ENCODE measurements around the gene CBX6. TPM values are rescaled to one million over a fixed set of nuclear protein-coding genes. Genes with fewer than 3 reads are reported as not detected.

CBX6 gene
- total and polyA plus RNA-seq, 2 of the 8 experiments (the other 6 are each of a cell fraction or from before 2014, with no cell fraction given), result 10.6 to 27.5 TPM

DNA sequence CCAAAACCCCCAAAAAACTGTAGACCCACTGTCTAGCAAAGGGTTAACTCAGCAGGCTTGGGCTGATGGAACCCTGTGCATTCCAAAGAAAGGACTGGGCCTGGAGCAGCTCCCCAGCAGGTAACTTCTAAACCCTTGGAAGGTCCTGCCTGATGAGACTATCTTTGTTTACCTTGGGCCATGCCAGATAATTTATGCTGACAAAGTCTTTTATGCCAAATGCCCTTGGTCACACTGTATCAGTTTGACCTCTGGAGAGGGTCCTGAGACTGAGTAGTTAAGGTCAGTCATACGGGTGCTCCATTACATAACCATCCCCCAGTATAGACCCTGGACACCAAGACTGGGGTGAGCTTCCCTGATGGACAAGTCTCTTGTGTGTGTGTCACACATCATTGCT lies 56.2 kb downstream of the CBX6 start (continued):
- TF ChIP-seq, protein P1, sequence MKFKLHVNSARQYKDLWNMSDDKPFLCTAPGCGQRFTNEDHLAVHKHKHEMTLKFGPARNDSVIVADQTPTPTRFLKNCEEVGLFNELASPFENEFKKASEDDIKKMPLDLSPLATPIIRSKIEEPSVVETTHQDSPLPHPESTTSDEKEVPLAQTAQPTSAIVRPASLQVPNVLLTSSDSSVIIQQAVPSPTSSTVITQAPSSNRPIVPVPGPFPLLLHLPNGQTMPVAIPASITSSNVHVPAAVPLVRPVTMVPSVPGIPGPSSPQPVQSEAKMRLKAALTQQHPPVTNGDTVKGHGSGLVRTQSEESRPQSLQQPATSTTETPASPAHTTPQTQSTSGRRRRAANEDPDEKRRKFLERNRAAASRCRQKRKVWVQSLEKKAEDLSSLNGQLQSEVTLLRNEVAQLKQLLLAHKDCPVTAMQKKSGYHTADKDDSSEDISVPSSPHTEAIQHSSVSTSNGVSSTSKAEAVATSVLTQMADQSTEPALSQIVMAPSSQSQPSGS (IDR thresholded peaks at IDR 0.05; ENCODE audit: low read length), result no peak
- TF ChIP-seq ASH2L (IDR thresholded peaks at IDR 0.05; ENCODE audit: low read length) (no peak), SRF (IDR thresholded peaks at IDR 0.05; ENCODE audit: low read depth, low read length) (no peak), POU5F1 (IDR thresholded peaks at IDR 0.05; ENCODE audit: low read depth, low read length) (no peak), CBX8 (IDR thresholded peaks at IDR 0.05; ENCODE audit: borderline replicate concordance, low read depth, low read length) (no peak), RFX5 (IDR thresholded peaks at IDR 0.05; ENCODE audit: borderline replicate concordance, low read depth, low read length) (no peak), SP4 (IDR thresholded peaks at IDR 0.05; ENCODE audit: low read length) (no peak)

Other genes starting within 250 kb of the CBX6 start
- 3.8 and 3.9 TPM in 2 replicates for gene FAM227A, start 215.8 kb downstream of the CBX6 start, total RNA-seq (2021; fragmentation: NEBNext Ultra II Directional; extraction: Animal tissue kit (Norgen Biotek cat#: 25700))
- 2.1 TPM in 2 replicates for gene FAM227A, start 215.8 kb downstream of the CBX6 start, polyA plus RNA-seq (2011; rRNA removed)
- gene CBY1, start 215.6 kb downstream of the CBX6 start, total RNA-seq (2021; fragmentation: NEBNext Ultra II Directional; extraction: Animal tissue kit (Norgen Biotek cat#: 25700)), result 23.2 and 24.4 TPM in 2 replicates
- gene CBY1, start 215.6 kb downstream of the CBX6 start, polyA plus RNA-seq (2011; rRNA removed), result 28.5 and 30.2 TPM in 2 replicates
- 125 and 138 TPM in 2 replicates for gene TOMM22, start 190.3 kb downstream of the CBX6 start, total RNA-seq (2021; fragmentation: NEBNext Ultra II Directional; extraction: Animal tissue kit (Norgen Biotek cat#: 25700))
- 47.8 and 84.0 TPM in 2 replicates for gene TOMM22, start 190.3 kb downstream of the CBX6 start, polyA plus RNA-seq (2011; rRNA removed)
- 20.2 and 21.3 TPM in 2 replicates for gene JOSD1, start 171.3 kb downstream of the CBX6 start, total RNA-seq (2021; fragmentation: NEBNext Ultra II Directional; extraction: Animal tissue kit (Norgen Biotek cat#: 25700))
- gene JOSD1, start 171.3 kb downstream of the CBX6 start, polyA plus RNA-seq (2011; rRNA removed), result 16.7 and 18.4 TPM in 2 replicates
- gene GTPBP1, start 166.3 kb downstream of the CBX6 start, total RNA-seq (2021; fragmentation: NEBNext Ultra II Directional; extraction: Animal tissue kit (Norgen Biotek cat#: 25700)), result 91.8 and 92.0 TPM in 2 replicates
- 53.1 and 80.2 TPM in 2 replicates for gene GTPBP1, start 166.3 kb downstream of the CBX6 start, polyA plus RNA-seq (2011; rRNA removed)
- gene SUN2, start 116.2 kb downstream of the CBX6 start, total RNA-seq (2021; fragmentation: NEBNext Ultra II Directional; extraction: Animal tissue kit (Norgen Biotek cat#: 25700)), result 10.5 and 11.7 TPM in 2 replicates
- gene SUN2, start 116.2 kb downstream of the CBX6 start, polyA plus RNA-seq (2011; rRNA removed), result 5.1 and 8.3 TPM in 2 replicates
- gene DNAL4, start 78.1 kb downstream of the CBX6 start, total RNA-seq (2021; fragmentation: NEBNext Ultra II Directional; extraction: Animal tissue kit (Norgen Biotek cat#: 25700)), result 7.8 and 8.8 TPM in 2 replicates
- gene DNAL4, start 78.1 kb downstream of the CBX6 start, polyA plus RNA-seq (2011; rRNA removed), result 14.0 and 23.4 TPM in 2 replicates
- 5.8 and 6.4 TPM in 2 replicates for gene NPTXR, start 28.2 kb downstream of the CBX6 start, total RNA-seq (2021; fragmentation: NEBNext Ultra II Directional; extraction: Animal tissue kit (Norgen Biotek cat#: 25700))
- gene NPTXR, start 28.2 kb downstream of the CBX6 start, polyA plus RNA-seq (2011; rRNA removed), result 3.7 and 4.9 TPM in 2 replicates
- gene APOBEC3A, start 85.4 kb upstream of the CBX6 start, total RNA-seq (2021; fragmentation: NEBNext Ultra II Directional; extraction: Animal tissue kit (Norgen Biotek cat#: 25700)), result not detected in 2 replicates
- gene APOBEC3A, start 85.4 kb upstream of the CBX6 start, polyA plus RNA-seq (2011; rRNA removed), result not detected in 2 replicates
- gene APOBEC3B, start 110.1 kb upstream of the CBX6 start, total RNA-seq (2021; fragmentation: NEBNext Ultra II Directional; extraction: Animal tissue kit (Norgen Biotek cat#: 25700)), result 14.2 and 16.3 TPM in 2 replicates
- gene APOBEC3B, start 110.1 kb upstream of the CBX6 start, polyA plus RNA-seq (2011; rRNA removed), result 43.3 and 74.9 TPM in 2 replicates
- gene APOBEC3C, start 142.0 kb upstream of the CBX6 start, total RNA-seq (2021; fragmentation: NEBNext Ultra II Directional; extraction: Animal tissue kit (Norgen Biotek cat#: 25700)), result 23.3 and 23.7 TPM in 2 replicates
- gene APOBEC3C, start 142.0 kb upstream of the CBX6 start, polyA plus RNA-seq (2011; rRNA removed), result 20.3 and 22.8 TPM in 2 replicates
- 5.5 and 7.2 TPM in 2 replicates for gene APOBEC3D, start 148.9 kb upstream of the CBX6 start, total RNA-seq (2021; fragmentation: NEBNext Ultra II Directional; extraction: Animal tissue kit (Norgen Biotek cat#: 25700))
- gene APOBEC3D, start 148.9 kb upstream of the CBX6 start, polyA plus RNA-seq (2011; rRNA removed), result 2.2 and 4.3 TPM in 2 replicates
- gene APOBEC3F, start 168.6 kb upstream of the CBX6 start, total RNA-seq (2021; fragmentation: NEBNext Ultra II Directional; extraction: Animal tissue kit (Norgen Biotek cat#: 25700)), result 7.3 and 9.7 TPM in 2 replicates
- gene APOBEC3F, start 168.6 kb upstream of the CBX6 start, polyA plus RNA-seq (2011; rRNA removed), result 4.0 and 5.5 TPM in 2 replicates
- 0.94 and 2.0 TPM in 2 replicates for gene APOBEC3G, start 205.1 kb upstream of the CBX6 start, total RNA-seq (2021; fragmentation: NEBNext Ultra II Directional; extraction: Animal tissue kit (Norgen Biotek cat#: 25700))
- 1.7 and 2.5 TPM in 2 replicates for gene APOBEC3G, start 205.1 kb upstream of the CBX6 start, polyA plus RNA-seq (2011; rRNA removed)
- 0.47 and 0.48 TPM in 2 replicates for gene APOBEC3H, start 225.0 kb upstream of the CBX6 start, total RNA-seq (2021; fragmentation: NEBNext Ultra II Directional; extraction: Animal tissue kit (Norgen Biotek cat#: 25700))
- 0.52 and 0.56 TPM in 2 replicates for gene APOBEC3H, start 225.0 kb upstream of the CBX6 start, polyA plus RNA-seq (2011; rRNA removed)